ENCODE data around the gene TMEM184A. TPM values are rescaled to one million over a fixed set of nuclear protein-coding genes. Genes with fewer than 3 reads are reported as not detected.

TMEM184A gene
- total and polyA plus RNA-seq, 11 donors = 0.19 to 0.99 (median 0.47) TPM

DNA sequence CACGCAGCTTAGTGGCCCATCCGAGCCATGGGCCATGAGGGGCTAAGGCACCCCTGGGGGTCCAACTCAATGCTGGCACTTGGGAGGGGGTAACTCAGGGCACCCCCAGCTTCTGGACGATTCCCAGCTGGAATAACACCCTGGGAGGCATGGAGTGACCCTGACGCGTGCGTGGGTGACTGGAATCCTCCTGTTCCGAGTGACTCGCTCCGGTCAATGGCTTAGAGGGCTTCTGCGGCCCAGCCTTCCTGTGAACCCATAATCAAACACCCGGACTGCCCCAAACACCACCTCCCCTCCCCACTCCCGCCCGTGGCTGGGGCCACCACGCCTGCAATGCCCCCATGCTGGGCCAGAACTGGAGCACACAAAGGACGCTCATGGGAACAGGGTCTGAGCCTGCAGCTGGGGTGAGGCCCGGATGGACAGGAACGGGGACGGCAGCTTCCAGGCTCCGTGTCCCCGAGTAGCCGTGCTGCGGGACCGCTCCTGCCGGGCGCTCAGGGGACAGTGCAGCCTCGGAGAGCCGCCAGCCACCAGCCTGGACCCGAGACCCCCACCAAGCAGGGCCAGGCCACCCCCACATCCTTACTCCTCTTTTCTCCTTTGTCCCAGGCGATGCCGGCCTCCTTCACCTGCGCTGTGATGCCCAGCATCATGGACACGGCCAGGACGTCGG lies 60.3 kb downstream of the TMEM184A start:
- TF ChIP-seq CTCF (IDR thresholded peaks at IDR 0.05) = no peak
- TF ChIP-seq POLR2A (IDR thresholded peaks at IDR 0.05) = no peak
- Histone ChIP-seq H3K4me1 (no peaks in the 10 kb centered on the region), H3K9me3 (no peaks in the 10 kb centered on the region), H3K27me3 (no peaks in the 10 kb centered on the region), H3K4me3 (no peak overlapping the region), H3K27ac (no peak overlapping the region), H3K36me3 (peaks cover 3 to 95% (median 85%) of the 10 kb centered on the region in 9 donors)
- 92 to 94% (median 93%) methylated on average over 29 to 34 of the region's 34 CpGs for whole genome bisulfite sequencing, 4 donors
- no peak for DNase-seq
- intact Hi-C loops (cut with DNase I) = no loop called here
- ATAC-seq = no peak

DNA sequence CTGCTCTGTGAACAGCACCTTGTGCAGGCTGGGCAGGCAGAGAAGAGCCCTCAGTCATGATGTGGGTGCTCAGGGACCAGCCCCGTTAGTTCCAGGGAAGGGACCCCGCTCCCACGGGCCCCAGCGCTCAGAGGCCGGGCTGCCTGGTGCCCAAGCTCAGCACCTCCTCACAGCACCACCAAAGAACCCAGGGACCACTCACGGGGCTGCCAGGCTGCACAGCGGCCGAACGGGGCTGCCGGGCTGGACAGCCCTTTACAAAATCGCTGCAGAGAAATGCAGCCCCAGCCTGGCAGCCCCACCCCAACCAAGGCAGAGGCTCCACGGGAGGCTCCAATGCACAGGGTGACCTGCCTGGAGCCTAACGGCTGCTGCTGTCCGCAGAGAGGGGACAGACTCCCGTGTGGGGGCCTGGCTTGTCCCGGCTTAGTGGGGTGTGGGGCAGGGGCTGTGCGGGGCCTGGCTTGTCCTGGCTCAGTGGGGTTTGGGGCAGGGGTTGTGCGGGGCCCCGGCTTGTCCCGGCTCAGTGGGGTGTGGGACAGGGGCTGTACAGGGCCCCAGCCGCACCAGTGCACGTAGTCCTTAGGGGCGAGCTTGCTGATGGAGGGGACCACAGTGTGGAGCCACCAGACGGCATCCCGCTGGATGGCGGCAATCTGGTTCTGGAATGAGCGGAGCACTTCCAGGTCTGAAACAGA lies 61.0 kb downstream of the TMEM184A start:
- Histone ChIP-seq H3K4me1 (no peaks in the 10 kb centered on the region), H3K27me3 (no peaks in the 10 kb centered on the region), H3K4me3 (no peak overlapping the region), H3K27ac (no peak overlapping the region), H3K9me3 (no peaks in the 10 kb centered on the region), H3K36me3 (peaks cover 3 to 95% (median 83%) of the 10 kb centered on the region in 9 donors)
- TF ChIP-seq POLR2A (IDR thresholded peaks at IDR 0.05) (no peak), CTCF (IDR thresholded peaks at IDR 0.05) (no peak)
- ATAC-seq (no peak), DNase-seq (no peak)
- 93 to 95% (median 95%) methylated on average over 16 to 27 of the region's 27 CpGs for WGBS, 4 donors
- intact Hi-C loops (cut with DNase I) = no loop called here

DNA sequence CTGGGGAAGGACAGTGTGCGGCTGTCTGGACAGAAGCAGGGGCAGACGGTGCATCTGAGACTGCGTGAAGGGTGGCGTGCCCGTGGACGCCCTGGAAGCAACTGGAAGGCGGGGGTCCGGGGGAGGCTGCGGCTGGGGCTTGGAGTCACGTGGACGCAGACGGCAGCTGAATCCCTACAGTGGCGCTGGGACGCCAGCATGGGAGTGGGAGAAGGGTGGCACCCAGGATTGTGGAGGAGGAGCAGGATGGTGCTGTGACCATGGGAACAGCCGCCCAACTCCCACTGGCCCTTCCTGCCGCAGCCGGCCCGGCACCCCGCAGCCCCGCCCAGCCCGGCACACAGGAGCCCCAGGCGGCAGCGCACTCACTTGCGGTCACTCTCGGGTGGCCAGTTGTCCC lies 61.6 kb downstream of the TMEM184A start:
- peaks cover 3 to 95% (median 83%) of the 10 kb centered on the region in 9 donors for H3K36me3 ChIP-seq
- no peaks in the 10 kb centered on the region for H3K9me3 ChIP-seq
- H3K27me3 ChIP-seq = no peaks in the 10 kb centered on the region
- H3K27ac ChIP-seq = no peak overlapping the region
- no peaks in the 10 kb centered on the region for H3K4me1 ChIP-seq
- no peak for DNase-seq
- 83 to 91% (median 87%) methylated on average over 14 to 25 of the region's 25 CpGs for WGBS, 4 donors
- no peak overlapping the region for H3K4me3 ChIP-seq
- intact Hi-C loops (cut with DNase I) = no loop called here
- TF ChIP-seq POLR2A (IDR thresholded peaks at IDR 0.05) (no peak), CTCF (IDR thresholded peaks at IDR 0.05) (no peak)
- no peak for ATAC-seq

DNA sequence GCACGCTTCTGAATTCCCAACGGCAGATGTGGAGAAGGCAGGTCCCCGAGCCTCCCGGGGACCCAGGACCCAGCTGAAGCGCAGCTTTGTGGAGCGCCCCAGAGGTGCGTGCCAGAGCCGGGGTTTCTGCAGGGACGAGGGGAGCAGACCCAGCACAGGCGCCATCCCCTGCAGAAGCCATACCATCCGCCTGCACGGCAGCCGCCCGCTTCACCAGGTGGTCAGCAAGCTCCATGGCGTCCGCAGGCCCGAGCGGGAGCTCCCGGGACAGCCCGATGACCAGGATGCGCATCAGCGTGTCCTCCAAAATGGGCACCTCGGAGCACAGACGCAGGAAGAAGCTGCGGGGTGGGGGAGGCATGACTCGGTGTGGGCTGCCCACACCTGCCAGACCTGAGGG lies 62.4 kb downstream of the TMEM184A start:
- no peak for TF ChIP-seq CTCF (IDR thresholded peaks at IDR 0.05)
- TF ChIP-seq POLR2A (IDR thresholded peaks at IDR 0.05) = no peak
- H3K4me1 ChIP-seq = no peaks in the 10 kb centered on the region
- 92 to 96% (median 94%) methylated on average over 12 to 26 of the region's 26 CpGs for WGBS, 4 donors
- no peak overlapping the region for H3K27ac ChIP-seq
- H3K36me3 ChIP-seq = peaks cover 3 to 95% (median 83%) of the 10 kb centered on the region in 9 donors
- H3K4me3 ChIP-seq = no peak overlapping the region
- DNase-seq (no peak), ATAC-seq (no peak)
- H3K9me3 ChIP-seq = no peaks in the 10 kb centered on the region
- H3K27me3 ChIP-seq = no peaks in the 10 kb centered on the region
- intact Hi-C loops (cut with DNase I) = no loop called here

Measured in heart left ventricle (tissue), 16 donors.